Colonic mucosa (tissue), 4 donors: ENCODE results near the gene MCM10. TPM values are rescaled to one million over a fixed set of nuclear protein-coding genes. Genes with fewer than 3 reads are reported as not detected.

Experiments
- DNase-seq: peaks from one replicate; pipeline ENCODE4 v3.0.0-alpha.2; 2020
- H3K27ac ChIP-seq: fragments of 200-600 bp; one replicate; pipeline ENCODE4 v1.8.0; 2021
- H3K27me3 ChIP-seq: fragments of 200-600 bp; one replicate; pipeline ENCODE4 v1.8.0; 2021
- H3K36me3 ChIP-seq: fragments of 200-600 bp; one replicate; pipeline ENCODE4 v1.8.0; 2021
- H3K4me1 ChIP-seq: fragments of 200-600 bp; one replicate; pipeline ENCODE4 v1.8.0; 2021; ENCODE audit warnings: mild to moderate bottlenecking
- H3K4me3 ChIP-seq: fragments of 200-600 bp; one replicate; pipeline ENCODE4 v1.8.0; 2021
- H3K9ac ChIP-seq, 2 donors: one replicate each; pipeline ENCODE4 v1.7.0; 2013; ENCODE audit warnings: control low read depth in 2 of 2, low read depth in 2 of 2, low read length in 2 of 2
- H3K9me3 ChIP-seq: fragments of 200-600 bp; one replicate; pipeline ENCODE4 v1.8.0; 2021
- CTCF ChIP-seq: fragments of 200-600 bp; IDR thresholded peaks from one replicate; pipeline ENCODE4 v1.8.0; 2022; ENCODE audit warnings: antibody characterized with exemption, mild to moderate bottlenecking
- intact Hi-C: fragments of 100-400 bp; cut with DNase I; formaldehyde crosslinking; loops from one replicate; pipeline ENCODE4 v1.14.1; 2022
- total RNA-seq, 2 donors: library from RNA; stranded (reverse); fragmentation: NEBNext Ultra II Directional in 1 of 2; extraction: Animal tissue kit (Norgen Biotek cat#: 25700) in 1 of 2; gene quantifications; one replicate each; pipeline ENCODE4 v1.2.1, GENCODE V29; 2021
- donor health status: healthy.
- donor health status: DM: no; HTN: no; CAD: no.
- donor health status: DM: no; HTN: no; CAD: no.

MCM10 gene
- total RNA-seq, 2 donors from 2014 or later, result 2.4 to 21.0 TPM

- Histone ChIP-seq H3K27me3 (no peaks in the 10 kb centered on the region), H3K4me1 (no peaks in the 10 kb centered on the region), H3K27ac (no peak overlapping the region), H3K36me3 (no peaks in the 10 kb centered on the region), H3K9ac (no peak overlapping the region), H3K4me3 (no peak overlapping the region), H3K9me3 (no peaks in the 10 kb centered on the region)
- TF ChIP-seq CTCF, result no peak
- intact Hi-C loops, result no loop called here
- DNase-seq, result no peak
These were observed 96.3 kb downstream of the MCM10 start for GRCh38 chr10:13257621-13258140.

Other genes starting within 250 kb of the MCM10 start
- gene CCDC3, start 159.8 kb upstream of the MCM10 start, total RNA-seq, result 1 to 10 TPM; 1.4 to 2.1 TPM
- gene OPTN, start 61.4 kb upstream of the MCM10 start, total RNA-seq, result 100 to 1,000 TPM in 1 of 2 donors, 10 to 100 TPM in 1; 59.8 to 122 TPM
- gene UCMA, start 72.8 kb downstream of the MCM10 start, total RNA-seq, result not detected
- gene PHYH, start 138.5 kb downstream of the MCM10 start, total RNA-seq, result 10 to 100 TPM; 35.6 to 62.1 TPM
- 10 to 100 TPM; 34.4 to 51.3 TPM for gene SEPHS1, start 186.7 kb downstream of the MCM10 start, total RNA-seq